Fibroblast of lung (primary cell): ENCODE results near the gene HES3. TPM values are rescaled to one million over a fixed set of nuclear protein-coding genes. Genes with fewer than 3 reads are reported as not detected.

Source experiments
- DNase-seq, 2 donors: peaks; one replicate each; pipeline versions ENCODE4 v3.0.0 to v3.0.0-alpha.2; 2010; ENCODE audit warnings: low read depth in 2 of 2
- H2AFZ ChIP-seq: 2 replicates; pipeline ENCODE4 v1.5.1; 2012; ENCODE audit warnings: low read length, control low read depth, inconsistent platforms
- H3K27ac ChIP-seq: 2 replicates; pipeline ENCODE4 v1.5.1; 2011; ENCODE audit warnings: low read length, control low read depth; ENCODE audit not compliant: insufficient read depth
- H3K27me3 ChIP-seq: 2 replicates; pipeline ENCODE4 v1.5.1; 2011; ENCODE audit warnings: mild to moderate bottlenecking, low read length; ENCODE audit not compliant: control insufficient read depth, insufficient read depth
- H3K36me3 ChIP-seq: 2 replicates; pipeline ENCODE4 v1.5.1; 2011; ENCODE audit warnings: low read length; ENCODE audit not compliant: control insufficient read depth, insufficient read depth
- H3K4me1 ChIP-seq: 2 replicates; pipeline ENCODE4 v1.5.1; 2011; ENCODE audit warnings: low read length; ENCODE audit not compliant: control insufficient read depth, insufficient read depth; ENCODE audit errors: extremely low read depth
- H3K4me2 ChIP-seq: 2 replicates; pipeline ENCODE4 v1.5.1; 2011; ENCODE audit warnings: low read length, control low read depth; ENCODE audit not compliant: insufficient read depth; ENCODE audit errors: extremely low read depth
- H3K4me3 ChIP-seq, 4 experiments: fragments of 200-600 bp in 1 of 4; sonication (generic) in 1 of 4; replicated peaks in 1 of 4; 2 replicates each; pipeline ENCODE4 v1.5.1; 2011 to 2016; ENCODE audit warnings: low read length in 4 of 4, low read depth in 3 of 4, mild to moderate bottlenecking in 3 of 4, control low read depth in 2 of 4, inconsistent platforms in 1 of 4, mixed read lengths in 1 of 4; ENCODE audit not compliant: insufficient read depth in 1 of 4; ENCODE audit errors: control extremely low read depth in 1 of 4
- H3K79me2 ChIP-seq: 2 replicates; pipeline ENCODE4 v1.5.1; 2012; ENCODE audit warnings: mild to moderate bottlenecking, low read length, inconsistent platforms; ENCODE audit not compliant: control insufficient read depth, insufficient read depth
- H3K9ac ChIP-seq: 2 replicates; pipeline ENCODE4 v1.5.1; 2011; ENCODE audit warnings: mild to moderate bottlenecking, low read length, control low read depth; ENCODE audit not compliant: insufficient read depth
- H3K9me3 ChIP-seq: 2 replicates; pipeline ENCODE4 v1.5.1; 2012; ENCODE audit warnings: low read depth, low read length; ENCODE audit not compliant: control insufficient read depth, insufficient read depth
- H4K20me1 ChIP-seq: 2 replicates; pipeline ENCODE4 v1.5.1; 2011; ENCODE audit warnings: low read length; ENCODE audit not compliant: control insufficient read depth, insufficient read depth; ENCODE audit errors: extremely low read depth
- EZH2 ChIP-seq: IDR thresholded peaks from 2 replicates; pipeline ENCODE4 v1.5.1; 2012; ENCODE audit warnings: low read length, control low read depth, mild to moderate bottlenecking; ENCODE audit errors: missing control alignments
- polyA plus RNA-seq, 2 donors: library from polyadenylated mRNA; depleted of rRNA in 1 of 2; stranded (reverse) in 1 of 2; unstranded in 1 of 2; fragments of >200 nt; gene quantifications; 2 replicates each; pipeline ENCODE4 v1.2.1, GENCODE V29; 2011 to 2012; ENCODE audit warnings: missing spikeins in 1 of 2
- total RNA-seq: library from RNA; depleted of rRNA; stranded (reverse); fragments of >200 nt; gene quantifications from 2 replicates; pipeline ENCODE4 v1.2.1, GENCODE V29; 2014
- TF ChIP-seq, protein P1 (sequence below), 2 donors: IDR thresholded peaks in 1 of 2; conservative IDR thresholded peaks in 1 of 2; 1 replicate in 1 of 2; 2 replicates in 1 of 2; pipeline ENCODE4 v1.5.1; 2011 to 2012; ENCODE audit warnings: low read length in 2 of 2, control low read depth in 1 of 2, inconsistent platforms in 1 of 2, low read depth in 1 of 2, mild to moderate bottlenecking in 1 of 2

The HES3 gene
- total and polyA plus RNA-seq, 2 donors (not counting 1 experiment from before 2014, with no cell fraction given) = not detected

DNA sequence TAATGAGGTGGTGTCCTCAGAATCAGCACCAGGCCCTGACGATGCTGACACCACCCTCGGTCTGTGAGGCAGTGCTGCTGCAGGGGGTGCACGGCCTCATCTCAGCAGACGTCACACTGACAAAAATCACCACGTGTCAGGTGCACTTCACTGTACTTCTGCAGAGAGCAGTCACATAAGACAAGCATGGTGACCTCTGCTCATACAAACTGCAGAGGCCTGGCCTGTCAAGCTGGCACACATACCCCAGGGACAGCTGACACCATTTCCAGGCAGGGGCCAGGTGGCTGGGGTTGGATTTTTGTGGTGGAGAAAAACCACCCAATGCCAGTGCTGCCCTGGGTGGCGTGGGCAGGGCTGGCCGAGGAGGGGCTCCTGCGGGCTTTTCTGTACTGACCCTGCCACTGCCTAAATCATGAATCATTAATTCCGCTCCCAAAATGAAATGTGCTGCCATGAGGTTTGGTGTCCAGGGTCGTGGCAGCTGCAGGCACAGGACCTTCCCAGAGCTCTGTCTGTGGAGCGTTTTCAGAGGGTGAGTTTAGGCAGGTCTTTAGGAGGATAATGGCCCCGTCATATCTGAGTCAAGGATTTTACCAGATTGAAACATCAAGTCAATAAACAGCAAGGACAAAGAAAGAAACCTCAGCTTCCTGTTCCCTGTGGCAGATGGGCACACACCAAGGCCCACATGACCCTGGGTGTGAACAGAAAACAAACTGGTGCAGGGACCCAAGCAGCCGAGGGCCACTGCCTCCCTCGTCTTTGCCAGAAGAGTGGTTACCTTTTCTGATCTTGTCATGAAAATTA, 50.3 kb downstream of the HES3 start:
- no peak for TF ChIP-seq EZH2
- TF ChIP-seq, protein P1, sequence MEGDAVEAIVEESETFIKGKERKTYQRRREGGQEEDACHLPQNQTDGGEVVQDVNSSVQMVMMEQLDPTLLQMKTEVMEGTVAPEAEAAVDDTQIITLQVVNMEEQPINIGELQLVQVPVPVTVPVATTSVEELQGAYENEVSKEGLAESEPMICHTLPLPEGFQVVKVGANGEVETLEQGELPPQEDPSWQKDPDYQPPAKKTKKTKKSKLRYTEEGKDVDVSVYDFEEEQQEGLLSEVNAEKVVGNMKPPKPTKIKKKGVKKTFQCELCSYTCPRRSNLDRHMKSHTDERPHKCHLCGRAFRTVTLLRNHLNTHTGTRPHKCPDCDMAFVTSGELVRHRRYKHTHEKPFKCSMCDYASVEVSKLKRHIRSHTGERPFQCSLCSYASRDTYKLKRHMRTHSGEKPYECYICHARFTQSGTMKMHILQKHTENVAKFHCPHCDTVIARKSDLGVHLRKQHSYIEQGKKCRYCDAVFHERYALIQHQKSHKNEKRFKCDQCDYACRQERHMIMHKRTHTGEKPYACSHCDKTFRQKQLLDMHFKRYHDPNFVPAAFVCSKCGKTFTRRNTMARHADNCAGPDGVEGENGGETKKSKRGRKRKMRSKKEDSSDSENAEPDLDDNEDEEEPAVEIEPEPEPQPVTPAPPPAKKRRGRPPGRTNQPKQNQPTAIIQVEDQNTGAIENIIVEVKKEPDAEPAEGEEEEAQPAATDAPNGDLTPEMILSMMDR (conservative IDR thresholded peaks at IDR 0.05 in 1 of 2, IDR thresholded peaks at IDR 0.05 in 1 of 2; ENCODE audit: low read depth in 1 of 2, low read length in 2 of 2) = no peak
- H3K27me3 ChIP-seq = no peaks in the 10 kb centered on the region
- H3K9me3 ChIP-seq = no peaks in the 10 kb centered on the region
- H3K36me3 ChIP-seq = no peaks in the 10 kb centered on the region
- H3K9ac ChIP-seq = no peak overlapping the region
- H3K27ac ChIP-seq = no peak overlapping the region
- no peaks in the 10 kb centered on the region for H3K4me1 ChIP-seq
- no peak overlapping the region for H3K4me3 ChIP-seq
- H4K20me1 ChIP-seq = no peaks in the 10 kb centered on the region
- H3K79me2 ChIP-seq = no peaks in the 10 kb centered on the region
- no peak overlapping the region for H2AFZ ChIP-seq
- H3K4me2 ChIP-seq = no peak overlapping the region
- no peak for DNase-seq

DNA sequence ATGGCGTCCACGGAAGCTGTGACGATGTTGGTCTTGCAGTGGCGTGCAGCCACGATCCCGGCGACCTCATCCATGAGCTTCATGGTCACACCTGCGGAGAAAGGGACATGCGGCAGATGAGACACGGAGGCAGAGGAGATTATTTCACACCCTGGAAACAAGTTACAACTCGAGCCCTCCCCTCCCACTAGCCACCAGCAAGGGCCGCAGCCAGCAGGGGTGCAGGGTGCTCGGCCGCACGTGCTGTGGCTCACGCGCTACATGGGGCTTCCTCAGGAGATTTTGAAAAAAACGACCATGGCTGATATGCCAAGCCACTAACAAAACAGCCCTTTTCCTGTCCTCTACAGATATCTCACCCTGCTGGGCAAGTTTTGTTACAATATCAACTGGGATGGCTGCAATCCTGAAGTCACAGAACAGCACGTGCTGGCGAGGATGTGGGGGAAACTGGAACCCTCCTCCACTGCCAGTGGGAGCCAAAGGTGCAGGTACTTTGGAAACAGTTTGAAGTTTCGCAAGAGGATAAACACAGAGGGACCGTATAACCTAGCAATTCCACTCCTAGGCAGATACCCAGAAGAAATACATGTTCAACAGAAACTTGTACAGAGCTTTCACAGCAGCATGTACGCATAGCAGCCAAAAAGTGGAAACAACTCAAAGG, 51.0 kb downstream of the HES3 start:
- Histone ChIP-seq H3K27ac (no peak overlapping the region), H3K4me3 (no peak overlapping the region), H3K36me3 (no peaks in the 10 kb centered on the region), H2AFZ (no peak overlapping the region), H3K27me3 (no peaks in the 10 kb centered on the region), H3K9ac (no peak overlapping the region), H4K20me1 (no peaks in the 10 kb centered on the region), H3K4me1 (no peaks in the 10 kb centered on the region), H3K4me2 (no peak overlapping the region), H3K9me3 (no peaks in the 10 kb centered on the region), H3K79me2 (no peaks in the 10 kb centered on the region)
- no peak for TF ChIP-seq EZH2
- TF ChIP-seq, protein P1 (conservative IDR thresholded peaks at IDR 0.05 in 1 of 2, IDR thresholded peaks at IDR 0.05 in 1 of 2; ENCODE audit: low read depth in 1 of 2, low read length in 2 of 2) = no peak
- DNase-seq = no peak

Other genes starting within 250 kb of the HES3 start
- 2.3 and 2.5 TPM in 2 replicates for gene KCNAB2, start 198.3 kb upstream of the HES3 start, total RNA-seq
- 2.1 and 2.2 TPM in 2 replicates for gene KCNAB2, start 198.3 kb upstream of the HES3 start, polyA plus RNA-seq
- gene CHD5, start 63.9 kb upstream of the HES3 start, total RNA-seq = under 0.01 TPM in 2 replicates
- 0.01 and 0.02 TPM in 2 replicates for gene CHD5, start 63.9 kb upstream of the HES3 start, polyA plus RNA-seq
- 159 and 227 TPM in 2 replicates for gene RPL22, start 44.6 kb upstream of the HES3 start, total RNA-seq
- 300 and 369 TPM in 2 replicates for gene RPL22, start 44.6 kb upstream of the HES3 start, polyA plus RNA-seq
- 9.2 and 17.2 TPM in 2 replicates for gene RNF207, start 38.1 kb upstream of the HES3 start, total RNA-seq
- 2.0 and 2.6 TPM in 2 replicates for gene RNF207, start 38.1 kb upstream of the HES3 start, polyA plus RNA-seq
- gene ICMT, start 8.2 kb upstream of the HES3 start, total RNA-seq = 62.4 and 95.1 TPM in 2 replicates
- gene ICMT, start 8.2 kb upstream of the HES3 start, polyA plus RNA-seq = 91.1 and 95.8 TPM in 2 replicates
- gene GPR153, start 16.9 kb downstream of the HES3 start, total RNA-seq = 8.9 and 13.4 TPM in 2 replicates
- 4.0 and 8.5 TPM in 2 replicates for gene GPR153, start 16.9 kb downstream of the HES3 start, polyA plus RNA-seq
- 22.3 and 58.0 TPM in 2 replicates for gene ACOT7, start 149.6 kb downstream of the HES3 start, total RNA-seq
- 50.7 and 141 TPM in 2 replicates for gene ACOT7, start 149.6 kb downstream of the HES3 start, polyA plus RNA-seq
- gene HES2, start 175.7 kb downstream of the HES3 start, total RNA-seq = 0.26 and 0.50 TPM in 2 replicates
- 0.02 TPM in 1 of 2 replicates, not detected in the other for gene HES2, start 175.7 kb downstream of the HES3 start, polyA plus RNA-seq
- not detected in 2 replicates for gene ESPN, start 180.6 kb downstream of the HES3 start, total RNA-seq
- gene ESPN, start 180.6 kb downstream of the HES3 start, polyA plus RNA-seq = not detected in 2 replicates
- 0.51 and 1.5 TPM in 2 replicates for gene TNFRSF25, start 222.0 kb downstream of the HES3 start, total RNA-seq
- 0.24 and 0.37 TPM in 2 replicates for gene TNFRSF25, start 222.0 kb downstream of the HES3 start, polyA plus RNA-seq
- gene PLEKHG5, start 247.5 kb downstream of the HES3 start, total RNA-seq = 1.3 and 3.3 TPM in 2 replicates
- gene PLEKHG5, start 247.5 kb downstream of the HES3 start, polyA plus RNA-seq = 0.42 and 0.79 TPM in 2 replicates